Germinal center (tissue), 1 donor: ENCODE data around the gene USP46.

Experiments
- DNase-seq: peaks from one replicate; pipeline ENCODE4 v3.0.0; 2012; ENCODE audit warnings: mixed read lengths, low spot score

The USP46 gene

DNA sequence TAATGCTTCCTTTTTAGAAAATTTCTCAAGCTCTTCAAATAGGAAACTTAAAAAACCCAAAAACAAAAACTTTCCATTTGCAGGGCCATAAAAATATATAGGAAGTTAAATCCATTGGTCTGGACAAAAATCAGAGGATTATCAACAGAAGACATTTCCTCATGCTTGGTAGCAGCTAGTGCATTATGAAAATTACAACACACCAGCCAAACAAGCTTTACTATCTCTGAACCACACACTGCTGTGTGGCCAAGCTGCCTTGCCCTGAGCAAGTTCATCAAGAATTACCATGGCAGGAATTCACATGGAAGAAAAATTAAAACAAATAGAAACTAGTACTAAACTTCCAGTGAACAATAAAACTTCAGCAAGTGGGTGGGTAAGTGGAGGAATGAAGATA lies 3.6 kb downstream of the USP46 start:
- DNase-seq = no peak

- no peak for DNase-seq
Measured at GRCh38 chr4:52651996-52652672, 7.0 kb downstream of the USP46 start.

DNA sequence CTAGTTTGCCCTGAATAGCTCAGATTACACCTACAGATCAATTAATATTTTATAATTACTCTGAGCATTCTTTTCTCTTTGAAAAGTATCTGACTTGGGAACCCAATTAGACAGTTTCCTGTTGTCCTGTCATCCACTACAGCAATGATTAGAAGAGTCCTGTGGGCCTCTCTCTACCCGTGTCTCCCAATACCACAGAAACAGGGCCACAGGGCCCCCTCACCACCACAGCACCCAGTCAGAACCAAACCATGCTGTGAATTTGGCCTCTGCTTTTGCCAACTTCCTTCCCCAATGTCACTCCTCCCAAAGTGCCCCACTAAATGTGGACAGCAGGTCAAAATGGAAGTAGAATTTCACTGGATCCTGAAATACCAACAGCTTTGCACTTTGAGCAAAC lies 10.3 kb downstream of the USP46 start:
- DNase-seq = no peak

DNA sequence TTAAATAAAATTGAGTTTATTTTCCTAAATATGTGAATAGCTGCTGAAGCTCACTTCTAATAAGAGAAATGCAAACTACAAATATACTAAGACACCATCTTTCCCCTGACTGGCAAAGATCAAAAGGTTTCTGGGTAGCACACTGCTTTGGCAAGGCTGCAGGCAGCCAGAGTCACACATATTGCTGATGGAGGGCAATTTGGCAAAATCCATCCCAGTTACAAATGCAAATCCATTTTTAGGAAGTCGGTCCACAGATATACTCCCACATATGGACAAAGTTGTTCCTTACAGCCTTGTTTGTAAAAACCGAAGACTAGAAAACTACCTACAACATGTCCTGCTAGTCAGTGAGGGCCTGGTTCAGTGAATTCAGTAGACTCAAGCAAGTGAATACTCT lies 12.4 kb downstream of the USP46 start:
- no peak for DNase-seq

DNA sequence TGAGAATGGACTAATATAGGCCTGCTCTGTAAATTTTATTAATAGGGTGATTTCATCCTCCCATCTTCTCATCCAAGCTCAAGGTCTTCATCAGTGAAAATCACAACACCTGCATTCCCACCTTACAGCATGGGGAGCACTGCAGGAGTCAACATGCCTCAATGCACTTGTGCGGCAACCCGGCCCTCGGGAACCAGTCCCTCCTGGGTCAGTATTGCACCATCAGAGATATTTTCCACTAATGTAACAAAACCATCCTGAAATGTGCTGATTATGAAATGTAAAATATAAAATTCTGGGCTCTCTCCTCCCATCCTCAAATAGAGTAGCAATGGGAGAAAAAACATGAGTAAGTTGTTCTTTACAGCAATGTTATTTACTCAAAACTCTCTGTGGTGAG lies 13.0 kb downstream of the USP46 start:
- no peak for DNase-seq

- DNase-seq = no peak
Measured at GRCh38 chr4:52645300-52645699, 13.8 kb downstream of the USP46 start.

DNA sequence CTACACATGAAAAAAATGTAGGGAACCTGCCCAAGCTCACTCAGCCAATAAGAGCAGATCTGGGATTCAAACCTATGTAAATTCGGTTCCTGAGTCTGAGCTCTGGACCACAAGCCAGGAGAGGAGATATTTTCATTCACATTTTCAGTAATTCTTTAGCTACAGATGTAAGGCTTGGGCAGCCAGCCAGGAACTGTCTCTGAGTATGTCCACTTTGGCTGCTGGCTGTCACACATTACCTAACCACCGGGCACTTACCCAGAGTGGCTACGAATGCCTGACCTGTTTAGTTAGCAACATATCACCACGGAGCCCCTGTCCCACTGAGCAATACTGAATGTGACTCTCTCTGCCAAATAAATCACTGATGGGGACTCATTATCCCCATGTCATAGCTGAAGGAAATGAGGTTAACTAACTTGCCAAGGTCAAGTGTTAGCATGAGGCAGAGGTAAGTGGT lies 15.3 kb downstream of the USP46 start:
- DNase-seq = no peak

DNA sequence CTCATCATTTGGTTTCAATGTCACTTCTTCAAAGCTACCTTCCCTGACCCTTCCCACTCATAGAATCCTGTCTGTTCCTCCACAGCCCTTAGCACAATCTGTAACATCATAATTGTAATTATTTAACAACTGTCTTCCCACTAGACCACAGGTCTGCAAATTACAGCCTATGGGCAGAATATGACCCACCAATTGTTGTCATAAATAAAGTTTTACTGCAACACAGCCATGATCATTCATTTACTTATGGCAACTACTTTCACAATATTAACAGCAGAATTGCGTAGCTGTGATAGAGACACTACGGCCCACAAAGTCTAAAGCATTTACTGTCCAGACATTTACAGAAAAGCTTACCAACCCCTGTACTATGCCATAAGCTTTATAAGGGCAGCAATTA lies 15.9 kb downstream of the USP46 start:
- no peak for DNase-seq

DNA sequence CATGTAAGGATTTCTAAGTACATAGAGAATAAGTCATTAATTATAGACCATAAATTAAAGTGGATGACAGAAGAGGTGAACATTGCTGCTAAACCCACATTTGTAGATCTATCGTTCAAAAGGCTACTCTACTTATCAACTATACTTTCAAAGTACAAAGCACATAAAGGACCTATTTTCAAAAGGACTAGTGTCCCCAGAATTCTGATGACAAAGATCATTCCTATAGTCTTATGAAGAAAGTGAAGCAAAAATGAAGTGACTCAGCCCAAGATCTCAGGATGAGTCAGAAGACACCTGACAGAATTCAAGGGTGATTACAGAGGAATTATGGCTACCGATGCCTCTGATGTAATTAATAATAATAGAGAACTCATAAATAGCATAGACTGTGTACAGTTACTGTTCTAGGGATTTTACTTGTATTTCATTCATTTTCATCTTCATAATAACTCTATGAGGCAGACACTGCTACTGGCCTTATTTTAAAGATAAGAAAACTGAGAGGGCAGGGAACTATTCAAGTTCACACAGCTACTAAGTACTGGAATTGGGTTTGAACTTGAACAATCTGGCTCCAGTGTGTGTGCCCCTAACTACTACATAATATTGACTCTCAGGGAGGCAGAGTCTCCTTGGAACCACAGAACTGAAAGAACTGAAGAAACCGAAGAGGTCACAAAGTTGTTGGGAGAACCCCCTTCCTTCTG lies 17.1 kb downstream of the USP46 start:
- no peak for DNase-seq

DNA sequence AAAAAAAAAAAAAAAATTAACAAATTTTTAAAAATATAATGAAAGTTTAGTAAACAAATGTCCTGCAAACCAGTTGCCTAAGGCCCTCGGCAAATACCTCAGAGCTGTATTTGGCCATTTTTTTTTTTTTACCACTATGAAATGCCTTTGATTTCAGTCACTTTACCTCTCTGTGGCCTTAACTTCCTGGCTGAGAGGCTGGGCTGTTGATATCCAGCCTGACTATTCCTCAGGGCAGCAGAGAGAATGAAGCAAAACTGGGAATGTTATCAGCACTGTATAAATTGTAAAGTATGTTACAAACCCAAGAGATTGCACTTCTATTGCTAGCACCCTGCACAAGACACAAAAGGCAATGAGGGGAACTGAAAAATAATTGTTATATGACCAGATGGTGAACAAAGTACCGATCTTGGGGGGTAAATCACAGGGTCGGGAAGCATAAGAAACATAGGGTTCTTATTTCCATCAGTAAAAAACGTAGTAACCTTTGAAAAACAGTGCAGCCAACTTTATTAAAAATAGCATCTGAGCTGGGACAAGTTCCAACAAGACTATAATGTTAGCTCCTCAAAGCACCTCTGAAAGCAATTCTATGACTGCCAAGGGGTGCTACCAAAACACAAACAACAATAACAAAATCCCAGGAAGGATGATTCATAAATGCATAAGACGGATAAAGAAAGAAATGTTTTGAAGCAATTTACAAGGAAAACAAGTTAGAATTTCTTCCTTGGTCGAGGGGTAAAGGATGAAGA lies 18.1 kb downstream of the USP46 start:
- DNase-seq = no peak

GRCh38 chr4:52638717-52639116 lies 20.4 kb downstream of the USP46 start:
- peak; percentile 10 for DNase-seq

DNA sequence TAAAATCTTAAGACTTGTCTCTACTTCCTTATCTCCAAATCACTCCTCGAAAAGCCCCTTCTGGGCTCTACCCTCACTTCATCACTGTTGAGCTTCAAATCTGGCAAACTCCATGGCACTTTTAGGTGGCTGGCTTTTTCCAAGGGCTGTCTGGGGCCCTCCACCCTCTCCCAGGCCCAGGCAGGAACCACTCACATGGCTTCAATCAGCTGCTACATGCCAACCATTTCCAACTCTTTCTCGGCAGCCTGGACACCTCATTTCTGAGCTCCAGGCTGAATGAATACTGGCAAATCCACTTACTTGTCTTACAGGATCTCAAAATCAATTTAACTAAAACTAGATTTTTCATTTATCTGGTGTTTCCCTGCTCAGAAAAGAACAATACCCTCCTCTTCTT lies 22.0 kb downstream of the USP46 start:
- DNase-seq = no peak

DNA sequence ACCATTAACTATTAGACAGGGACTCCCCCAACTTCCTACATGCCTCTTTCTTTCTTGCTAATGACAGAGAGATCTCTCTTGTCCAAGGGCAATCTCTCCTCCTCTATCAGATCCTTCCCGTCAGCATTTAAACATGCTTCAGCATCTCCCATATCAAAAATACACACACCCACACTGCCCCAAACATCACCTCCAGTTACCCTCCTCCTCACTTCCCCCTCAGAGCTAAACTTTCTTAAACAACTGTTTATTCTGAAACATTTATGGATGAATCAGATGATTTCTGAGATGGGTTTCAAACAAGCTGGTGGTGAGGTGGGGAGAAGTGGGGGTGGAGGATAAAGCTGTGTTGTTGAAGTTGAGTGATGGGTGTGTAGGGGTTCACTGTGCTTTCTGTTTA lies 23.5 kb downstream of the USP46 start:
- no peak for DNase-seq

DNA sequence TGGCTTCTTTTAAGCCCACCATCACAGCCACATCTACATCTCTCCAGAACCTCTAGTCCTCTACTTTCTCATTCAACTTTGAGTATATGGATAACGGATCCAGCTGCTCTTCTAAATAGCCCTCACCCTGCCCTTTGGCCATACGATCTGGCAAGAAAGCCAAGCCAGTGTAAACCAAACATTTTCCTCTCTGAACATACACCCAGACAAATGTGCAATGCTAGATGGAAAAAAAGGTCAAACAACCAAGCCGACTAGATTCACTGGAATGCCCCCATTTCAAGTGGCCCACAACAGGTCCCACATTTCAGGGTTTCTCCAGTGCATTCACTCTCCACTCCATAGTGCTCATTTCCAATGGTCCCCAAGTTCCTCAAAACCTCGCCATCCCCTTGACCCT lies 24.0 kb downstream of the USP46 start:
- no peak for DNase-seq

DNA sequence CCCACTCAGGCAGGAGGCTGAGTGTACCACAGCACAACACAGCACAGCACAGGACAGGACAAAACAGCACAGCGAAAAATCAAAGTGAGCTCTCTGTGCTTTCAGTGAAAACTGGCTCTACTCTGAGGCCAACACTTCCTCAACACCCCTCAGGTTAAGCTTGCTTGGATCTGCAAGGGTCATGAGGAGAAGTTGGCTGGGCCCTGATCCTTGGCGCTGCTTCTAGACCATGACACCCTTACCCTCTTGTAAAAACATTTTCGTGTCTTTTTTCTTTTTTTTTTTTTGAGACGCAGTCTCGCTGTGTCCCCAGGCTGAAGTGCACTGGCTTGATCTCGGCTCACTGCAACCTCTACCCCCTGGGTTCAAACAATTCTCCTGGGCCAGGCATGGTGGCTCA lies 25.3 kb downstream of the USP46 start:
- DNase-seq = no peak

- no peak for DNase-seq
Measured at GRCh38 chr4:52628974-52629373, 30.1 kb downstream of the USP46 start.

DNA sequence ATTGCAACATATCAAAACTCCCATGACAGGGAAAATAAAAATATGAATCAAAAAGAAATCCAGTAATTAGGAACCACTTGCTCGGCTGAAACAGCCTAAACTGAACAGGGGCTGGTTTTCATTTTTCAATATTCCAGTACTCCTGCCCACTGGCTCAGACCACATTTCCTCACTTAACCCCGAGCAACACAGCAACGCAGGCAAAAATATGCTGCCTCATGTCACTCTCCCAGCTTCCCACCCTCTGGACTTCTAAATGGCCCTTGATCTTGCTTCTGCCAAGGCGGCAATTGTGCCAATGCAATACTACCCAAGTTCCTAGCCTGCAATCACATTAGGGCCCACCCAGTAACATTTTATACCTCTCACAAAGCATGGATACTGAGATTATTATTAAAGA lies 30.6 kb downstream of the USP46 start:
- DNase-seq = no peak

- DNase-seq = no peak
Measured at GRCh38 chr4:52627876-52628275, 31.2 kb downstream of the USP46 start.

DNA sequence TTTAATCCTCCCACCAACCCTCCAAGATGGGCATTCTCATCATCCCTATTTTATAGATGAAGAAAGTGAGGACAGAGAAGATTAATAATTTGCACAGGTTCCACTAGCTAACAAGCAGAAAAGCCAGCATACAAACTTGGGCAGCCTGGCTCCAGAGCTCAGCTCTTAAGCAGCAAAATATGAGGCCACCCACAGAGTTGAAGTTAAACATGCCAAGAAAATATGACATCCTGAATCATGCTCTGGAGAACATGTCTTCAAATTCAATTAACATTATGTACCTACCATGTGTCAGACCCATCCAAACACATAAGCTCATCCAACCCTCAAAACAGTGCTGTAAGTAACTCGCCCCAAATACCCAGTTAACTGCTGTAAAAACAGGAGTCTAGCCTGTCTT lies 33.9 kb downstream of the USP46 start:
- DNase-seq = no peak

- DNase-seq = no peak
Measured at GRCh38 chr4:52622564-52622963, 36.5 kb downstream of the USP46 start.

- DNase-seq = no peak
Measured at GRCh38 chr4:52621567-52621966, 37.5 kb downstream of the USP46 start.

GRCh38 chr4:52619591-52619931 lies 39.5 kb downstream of the USP46 start:
- DNase-seq = no peak
